Omental fat pad (tissue), 4 donors: ENCODE measurements around the gene DSCAM. TPM values are rescaled to one million over a fixed set of nuclear protein-coding genes. Genes with fewer than 3 reads are reported as not detected.

ENCODE experiments used
- ATAC-seq: fragments of 150-250 bp; one replicate; pipeline ENCODE4 v1.9.1; 2016; ENCODE audit warnings: mild to moderate bottlenecking, moderate library complexity; ENCODE audit not compliant: low FRiP score
- DNase-seq: peaks from one replicate; pipeline ENCODE4 v3.0.0-alpha.2; 2019; ENCODE audit warnings: low spot score
- CTCF ChIP-seq, 3 donors: fragments of 450-650 bp; IDR thresholded peaks; one replicate each; pipeline ENCODE4 v1.5.1; 2016 to 2017; ENCODE audit warnings: antibody characterized with exemption in 3 of 3, mild to moderate bottlenecking in 3 of 3, moderate library complexity in 2 of 3
- total RNA-seq, 4 donors: library from RNA; depleted of rRNA; stranded (reverse); fragments of >200 nt; gene quantifications; one replicate each; pipeline ENCODE4 v1.1.0, GENCODE V29; 2016

Gene DSCAM
- total RNA-seq, 4 donors from 2014 or later, result 0.16 TPM; not detected in 3

GRCh38 chr21:40379881-40380810 is 466.8 kb downstream of the DSCAM start:
- ATAC-seq (no peak), DNase-seq (no peak)
- no peak for TF ChIP-seq CTCF (IDR thresholded peaks at IDR 0.05)

GRCh38 chr21:40377135-40377534 is 469.8 kb downstream of the DSCAM start:
- no peak for DNase-seq
- TF ChIP-seq CTCF (IDR thresholded peaks at IDR 0.05), result no peak
- ATAC-seq, result no peak

- DNase-seq (no peak), ATAC-seq (no peak)
- no peak for TF ChIP-seq CTCF (IDR thresholded peaks at IDR 0.05)
Observed at GRCh38 chr21:40373761-40374160, 473.2 kb downstream of the DSCAM start.

GRCh38 chr21:40372506-40372905 is 474.5 kb downstream of the DSCAM start:
- ATAC-seq (no peak), DNase-seq (no peak)
- TF ChIP-seq CTCF (IDR thresholded peaks at IDR 0.05), result no peak

- DNase-seq (no peak), ATAC-seq (no peak)
- TF ChIP-seq CTCF (IDR thresholded peaks at IDR 0.05), result no peak
Observed at GRCh38 chr21:40371329-40371728, 475.6 kb downstream of the DSCAM start.

GRCh38 chr21:40356644-40357043 is 490.3 kb downstream of the DSCAM start:
- DNase-seq (no peak), ATAC-seq (no peak)
- no peak for TF ChIP-seq CTCF (IDR thresholded peaks at IDR 0.05)

GRCh38 chr21:40355076-40355475 is 491.9 kb downstream of the DSCAM start:
- DNase-seq, result no peak
- TF ChIP-seq CTCF (IDR thresholded peaks at IDR 0.05), result no peak

More at GRCh38 chr21:40355076-40355475, 491.9 kb downstream of the DSCAM start:
- ATAC-seq, result no peak
